ENCODE data around the gene OR5K4. TPM values are rescaled to one million over a fixed set of nuclear protein-coding genes. Genes with fewer than 3 reads are reported as not detected.

OR5K4 gene, protein sequence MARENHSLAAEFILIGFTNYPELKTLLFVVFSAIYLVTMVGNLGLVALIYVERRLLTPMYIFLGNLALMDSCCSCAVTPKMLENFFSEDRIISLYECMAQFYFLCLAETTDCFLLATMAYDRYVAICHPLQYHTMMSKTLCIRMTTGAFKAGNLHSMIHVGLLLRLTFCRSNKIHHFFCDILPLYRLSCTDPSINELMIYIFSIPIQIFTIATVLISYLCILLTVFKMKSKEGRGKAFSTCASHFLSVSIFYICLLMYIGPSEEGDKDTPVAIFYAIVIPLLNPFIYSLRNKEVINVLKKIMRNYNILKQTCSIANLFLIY
- not detected for total RNA-seq (ENCODE audit: unreplicated experiment)
- long read RNA-seq: 0 reads

DNA sequence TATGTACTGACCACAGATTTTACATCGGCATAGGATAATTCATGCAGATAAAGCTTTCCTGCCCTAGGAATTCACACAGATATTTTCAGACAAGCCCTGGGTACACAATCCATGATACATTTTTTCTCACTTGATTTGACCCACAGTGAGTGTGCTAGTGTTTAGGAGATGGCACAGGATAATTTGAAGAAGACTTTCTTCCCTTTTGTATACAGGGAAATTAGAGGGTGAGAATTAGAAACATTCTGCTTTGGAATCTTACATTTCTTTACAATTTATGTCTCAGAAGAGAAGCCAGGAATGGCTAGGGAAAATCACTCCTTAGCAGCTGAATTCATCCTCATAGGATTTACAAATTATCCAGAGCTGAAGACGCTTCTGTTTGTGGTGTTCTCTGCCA, at the start of gene OR5K4:
OR5K4 (plus strand) TSS at position 301 of the 400 bp plus-strand sequence; CDS start at position 301, 0 bp downstream.
- H3K27ac Mint-ChIP-seq (ENCODE audit: unreplicated experiment): no peak within 1 kb of the TSS
- TF ChIP-seq, protein P1, sequence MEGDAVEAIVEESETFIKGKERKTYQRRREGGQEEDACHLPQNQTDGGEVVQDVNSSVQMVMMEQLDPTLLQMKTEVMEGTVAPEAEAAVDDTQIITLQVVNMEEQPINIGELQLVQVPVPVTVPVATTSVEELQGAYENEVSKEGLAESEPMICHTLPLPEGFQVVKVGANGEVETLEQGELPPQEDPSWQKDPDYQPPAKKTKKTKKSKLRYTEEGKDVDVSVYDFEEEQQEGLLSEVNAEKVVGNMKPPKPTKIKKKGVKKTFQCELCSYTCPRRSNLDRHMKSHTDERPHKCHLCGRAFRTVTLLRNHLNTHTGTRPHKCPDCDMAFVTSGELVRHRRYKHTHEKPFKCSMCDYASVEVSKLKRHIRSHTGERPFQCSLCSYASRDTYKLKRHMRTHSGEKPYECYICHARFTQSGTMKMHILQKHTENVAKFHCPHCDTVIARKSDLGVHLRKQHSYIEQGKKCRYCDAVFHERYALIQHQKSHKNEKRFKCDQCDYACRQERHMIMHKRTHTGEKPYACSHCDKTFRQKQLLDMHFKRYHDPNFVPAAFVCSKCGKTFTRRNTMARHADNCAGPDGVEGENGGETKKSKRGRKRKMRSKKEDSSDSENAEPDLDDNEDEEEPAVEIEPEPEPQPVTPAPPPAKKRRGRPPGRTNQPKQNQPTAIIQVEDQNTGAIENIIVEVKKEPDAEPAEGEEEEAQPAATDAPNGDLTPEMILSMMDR (IDR thresholded peaks at IDR 0.05; ENCODE audit: unreplicated experiment): no peak
- no peaks in the 10 kb centered on the region for H3K27me3 Mint-ChIP-seq (ENCODE audit: unreplicated experiment)
- no peaks in the 10 kb centered on the region for H3K4me1 Mint-ChIP-seq (ENCODE audit: unreplicated experiment)
- H3K4me3 Mint-ChIP-seq (ENCODE audit: unreplicated experiment): no peak within 1 kb of the TSS
- no peak for DNase-seq (ENCODE audit: low spot score)
- H3K36me3 Mint-ChIP-seq (ENCODE audit: low read depth, unreplicated experiment): no peaks in the 10 kb centered on the region
- H3K9me3 Mint-ChIP-seq (ENCODE audit: unreplicated experiment): no peaks in the 10 kb centered on the region

DNA sequence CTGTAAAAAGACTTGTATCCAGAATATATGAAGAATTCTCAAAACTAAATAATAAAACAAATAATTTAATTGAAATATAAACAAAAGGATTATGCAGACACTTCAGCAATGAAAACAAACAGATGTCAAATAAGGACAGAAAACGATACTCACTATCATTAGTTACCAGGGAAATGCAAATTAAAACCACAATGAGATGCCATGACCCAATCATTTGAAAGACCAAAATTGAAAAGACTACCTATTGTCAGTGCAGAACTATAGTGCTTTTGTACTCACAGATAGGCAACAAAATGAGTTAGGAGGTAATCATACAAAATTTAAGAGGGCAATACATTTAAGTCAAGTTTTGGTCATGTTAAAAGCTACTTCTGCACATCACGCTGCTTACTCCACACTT, 31.6 kb upstream of the OR5K4 start:
- peaks cover 18% of the 10 kb centered on the region for H3K4me1 Mint-ChIP-seq (ENCODE audit: unreplicated experiment)
- H3K27ac Mint-ChIP-seq (ENCODE audit: unreplicated experiment): no peak overlapping the region
- H3K27me3 Mint-ChIP-seq (ENCODE audit: unreplicated experiment): no peaks in the 10 kb centered on the region
- no peaks in the 10 kb centered on the region for H3K9me3 Mint-ChIP-seq (ENCODE audit: unreplicated experiment)
- no peaks in the 10 kb centered on the region for H3K36me3 Mint-ChIP-seq (ENCODE audit: low read depth, unreplicated experiment)
- TF ChIP-seq, protein P1 (IDR thresholded peaks at IDR 0.05; ENCODE audit: unreplicated experiment): no peak
- no peak for DNase-seq (ENCODE audit: low spot score)
- H3K4me3 Mint-ChIP-seq (ENCODE audit: unreplicated experiment): no peak overlapping the region

DNA sequence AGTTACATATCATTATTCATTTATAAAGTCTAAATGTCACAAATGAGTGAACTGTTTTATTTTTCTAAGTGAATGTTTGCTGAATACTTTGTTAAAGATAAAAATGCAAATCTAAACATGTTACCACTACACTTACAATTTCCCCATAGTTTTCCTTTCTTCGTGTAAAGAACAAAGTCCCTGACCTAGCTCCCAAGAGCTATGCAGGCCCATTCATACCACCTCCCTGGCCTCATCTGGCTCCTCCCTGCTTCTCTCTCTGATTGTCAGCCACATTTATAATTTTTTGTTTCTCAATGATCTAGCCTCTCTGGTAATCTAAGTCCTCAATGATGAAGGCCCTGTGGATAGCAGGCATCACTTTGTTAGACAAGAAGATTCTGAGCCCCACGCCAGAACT, 31.0 kb upstream of the OR5K4 start:
- no peak overlapping the region for H3K27ac Mint-ChIP-seq (ENCODE audit: unreplicated experiment)
- no peaks in the 10 kb centered on the region for H3K9me3 Mint-ChIP-seq (ENCODE audit: unreplicated experiment)
- TF ChIP-seq, protein P1 (IDR thresholded peaks at IDR 0.05; ENCODE audit: unreplicated experiment): no peak
- no peaks in the 10 kb centered on the region for H3K36me3 Mint-ChIP-seq (ENCODE audit: low read depth, unreplicated experiment)
- H3K27me3 Mint-ChIP-seq (ENCODE audit: unreplicated experiment): peaks cover 2% of the 10 kb centered on the region
- no peak for DNase-seq (ENCODE audit: low spot score)
- no peak overlapping the region for H3K4me3 Mint-ChIP-seq (ENCODE audit: unreplicated experiment)
- peaks cover 24% of the 10 kb centered on the region for H3K4me1 Mint-ChIP-seq (ENCODE audit: unreplicated experiment)

DNA sequence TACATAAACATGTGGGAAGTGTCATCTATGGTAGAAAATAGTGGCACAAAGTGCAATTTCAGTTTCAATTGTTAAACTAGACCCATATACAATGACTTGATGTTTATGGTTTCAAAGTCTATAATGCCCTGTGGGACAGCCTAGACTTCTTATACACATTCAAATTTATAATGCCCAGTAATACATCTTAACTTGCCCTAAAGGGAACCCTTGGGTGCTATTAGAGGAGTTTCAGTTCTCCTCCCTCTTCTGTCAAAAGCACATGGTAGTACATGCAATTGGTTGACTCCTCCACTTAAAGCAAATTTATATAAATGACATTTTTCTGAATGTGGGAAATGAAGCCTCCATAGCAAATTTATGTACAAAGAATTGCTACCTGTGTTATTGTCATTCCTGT, 30.2 kb upstream of the OR5K4 start:
- TF ChIP-seq, protein P1 (IDR thresholded peaks at IDR 0.05; ENCODE audit: unreplicated experiment): no peak
- Mint-ChIP-seq H3K4me3 (ENCODE audit: unreplicated experiment) (no peak overlapping the region), H3K9me3 (ENCODE audit: unreplicated experiment) (no peaks in the 10 kb centered on the region), H3K36me3 (ENCODE audit: low read depth, unreplicated experiment) (no peaks in the 10 kb centered on the region), H3K27me3 (ENCODE audit: unreplicated experiment) (peaks cover 3% of the 10 kb centered on the region), H3K27ac (ENCODE audit: unreplicated experiment) (no peak overlapping the region), H3K4me1 (ENCODE audit: unreplicated experiment) (peaks cover 30% of the 10 kb centered on the region)
- DNase-seq (ENCODE audit: low spot score): no peak

DNA sequence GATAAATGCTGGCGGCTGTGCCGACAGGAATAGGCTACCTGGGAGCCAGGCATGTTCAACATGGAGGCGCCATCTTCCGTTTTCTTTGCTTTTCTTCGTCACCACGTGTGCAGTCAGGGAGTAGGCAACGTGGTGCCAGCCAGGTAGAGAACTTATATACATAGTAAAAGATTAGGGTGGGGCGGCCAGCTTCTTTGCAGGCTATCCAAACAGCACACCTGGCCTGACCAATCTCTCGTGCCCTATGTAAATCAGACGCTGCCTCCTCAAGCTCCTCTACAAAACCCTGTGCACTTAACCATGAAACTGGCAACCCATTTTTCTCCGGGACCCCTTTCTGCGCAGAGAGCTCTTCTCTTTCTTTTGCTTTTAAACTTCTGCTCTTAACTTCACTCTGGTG, 28.6 kb upstream of the OR5K4 start:
- Mint-ChIP-seq H3K27me3 (ENCODE audit: unreplicated experiment) (peaks cover 3% of the 10 kb centered on the region), H3K4me1 (ENCODE audit: unreplicated experiment) (peaks cover 30% of the 10 kb centered on the region), H3K36me3 (ENCODE audit: low read depth, unreplicated experiment) (no peaks in the 10 kb centered on the region), H3K9me3 (ENCODE audit: unreplicated experiment) (no peaks in the 10 kb centered on the region), H3K4me3 (ENCODE audit: unreplicated experiment) (peak overlapping the region; percentile 83), H3K27ac (ENCODE audit: unreplicated experiment) (peak overlapping the region; percentile 98)
- TF ChIP-seq, protein P1 (IDR thresholded peaks at IDR 0.05; ENCODE audit: unreplicated experiment): no peak
- no peak for DNase-seq (ENCODE audit: low spot score)
